IPS DF 6.9 (cell line): ENCODE results near the gene AIPL1.

Source experiments
- DNase-seq: peaks from one replicate; pipeline ENCODE4 v3.0.0-alpha.2; 2013; ENCODE audit warnings: low read depth, low spot score
- H3K27ac ChIP-seq: one replicate; pipeline ENCODE4 v1.5.1; 2013; ENCODE audit warnings: low read length, control low read depth
- H3K27me3 ChIP-seq: 2 replicates; pipeline ENCODE4 v1.6.1; 2013; ENCODE audit warnings: mild to moderate bottlenecking, low read length; ENCODE audit not compliant: control insufficient read depth, insufficient read depth
- H3K36me3 ChIP-seq: 2 replicates; pipeline ENCODE4 v1.6.1; 2013; ENCODE audit warnings: low read length; ENCODE audit not compliant: control insufficient read depth, insufficient read depth
- H3K4me1 ChIP-seq: 2 replicates; pipeline ENCODE4 v1.6.1; 2013; ENCODE audit warnings: low read length; ENCODE audit not compliant: control insufficient read depth, insufficient read depth
- H3K4me3 ChIP-seq: 2 replicates; pipeline ENCODE4 v1.5.1; 2013; ENCODE audit warnings: mild to moderate bottlenecking, low read length
- H3K9me3 ChIP-seq: 2 replicates; pipeline ENCODE4 v1.6.1; 2013; ENCODE audit warnings: low read length, inconsistent platforms; ENCODE audit not compliant: control insufficient read depth, insufficient read depth
- WGBS: extraction: QIAGEN DNeasy Blood & Tissue Kit; methylation state at CpG from one replicate; pipeline ENCODE4 v1.1.7; 2013; ENCODE audit warnings: mixed read lengths, missing lambda C conversion rate; ENCODE audit not compliant: insufficient read length, insufficient coverage; 5-methylcytosine and 5-hydroxymethylcytosine counted together

The AIPL1 gene

DNA sequence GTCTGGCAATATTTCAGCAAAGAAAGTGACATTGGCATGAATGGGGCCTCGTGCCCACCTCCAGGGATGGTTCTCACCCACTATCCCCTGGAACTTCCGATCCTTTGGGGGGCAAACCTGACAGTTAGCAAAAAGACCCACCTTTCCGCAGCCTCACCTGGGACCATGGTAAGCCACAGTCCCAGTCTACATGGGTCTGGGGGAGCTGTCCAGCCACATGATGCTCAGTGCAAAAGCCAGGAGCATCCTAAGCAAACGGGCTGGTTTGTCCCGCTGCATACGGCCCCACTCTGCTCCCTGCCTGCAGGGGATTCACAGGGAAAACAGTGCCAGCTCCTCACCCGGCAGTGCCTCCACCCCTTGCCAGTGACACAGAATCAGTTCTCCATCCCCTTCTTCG is 19.3 kb downstream of the AIPL1 start:
- DNase-seq = no peak
- no peaks in the 10 kb centered on the region for H3K27me3 ChIP-seq

DNA sequence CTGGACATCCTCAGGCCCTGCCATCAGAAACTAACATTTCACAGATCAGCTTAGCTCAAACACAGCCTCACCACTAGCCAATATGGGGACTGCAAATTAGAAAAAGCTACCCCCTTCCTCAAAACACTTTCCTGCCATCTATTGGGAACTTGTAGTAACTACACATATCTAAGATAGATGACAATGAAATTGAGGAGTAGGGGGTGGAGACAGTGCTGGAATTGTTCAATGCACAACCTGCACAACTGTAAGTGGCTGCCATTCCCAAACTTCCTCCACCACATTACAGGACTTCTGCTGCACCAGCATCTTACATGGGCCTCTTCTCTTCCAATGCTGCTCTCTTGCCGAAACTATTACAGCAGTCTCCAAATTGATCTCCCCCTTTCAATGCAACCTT is 21.9 kb downstream of the AIPL1 start:
- H3K27ac ChIP-seq = no peak overlapping the region
- H3K27me3 ChIP-seq = no peaks in the 10 kb centered on the region
- H3K4me3 ChIP-seq = no peak overlapping the region
- no CpG with 5 or more reads among the region's 1 CpG for WGBS
- H3K4me1 ChIP-seq = no peaks in the 10 kb centered on the region; the same call in 1 of the 2 replicates
- H3K36me3 ChIP-seq = no peaks in the 10 kb centered on the region
- DNase-seq = no peak
- H3K9me3 ChIP-seq = no peaks in the 10 kb centered on the region

More for the DNA sequence above, 19.3 kb downstream of the AIPL1 start:
- no peaks in the 10 kb centered on the region for H3K36me3 ChIP-seq
- no CpG with 5 or more reads among the region's 8 CpGs for WGBS
- H3K9me3 ChIP-seq = no peaks in the 10 kb centered on the region
- no peak overlapping the region for H3K27ac ChIP-seq
- H3K4me1 ChIP-seq = peaks cover 5% of the 10 kb centered on the region
- H3K4me3 ChIP-seq = no peak overlapping the region

DNA sequence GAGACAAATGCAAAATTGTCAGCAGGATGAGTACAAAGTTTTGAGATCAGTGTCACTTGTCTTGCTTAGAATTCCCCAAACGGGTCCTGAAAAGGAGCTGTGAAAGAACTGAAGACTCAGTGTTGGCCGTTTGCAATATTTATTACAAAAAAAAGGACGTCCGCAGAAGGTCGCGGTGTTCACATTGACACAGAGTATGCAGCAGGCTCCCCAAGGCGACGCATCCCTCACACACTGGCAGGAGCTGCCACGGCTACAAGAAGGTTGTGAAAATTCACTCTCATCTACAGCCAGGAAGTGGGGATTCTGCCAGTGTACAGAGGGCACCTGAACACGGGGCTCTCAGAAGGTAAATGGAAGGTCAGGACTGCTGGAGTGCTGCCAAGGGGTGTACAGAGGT is 26.2 kb downstream of the AIPL1 start:
- WGBS = no CpG with 5 or more reads among the region's 10 CpGs

GRCh38 chr17:6408276-6408675 is 26.6 kb downstream of the AIPL1 start:
- Histone ChIP-seq H3K9me3 (no peaks in the 10 kb centered on the region), H3K36me3 (no peaks in the 10 kb centered on the region), H3K4me1 (no peaks in the 10 kb centered on the region; the same call in 1 of the 2 replicates), H3K4me3 (no peak overlapping the region), H3K27me3 (no peaks in the 10 kb centered on the region), H3K27ac (no peak overlapping the region)
- WGBS = no CpG with 5 or more reads among the region's 6 CpGs
- no peak for DNase-seq

More for the DNA sequence above, 26.2 kb downstream of the AIPL1 start:
- no peak overlapping the region for H3K27ac ChIP-seq
- H3K36me3 ChIP-seq = no peaks in the 10 kb centered on the region
- no peak for DNase-seq
- H3K9me3 ChIP-seq = no peaks in the 10 kb centered on the region
- H3K4me3 ChIP-seq = no peak overlapping the region
- H3K27me3 ChIP-seq = no peaks in the 10 kb centered on the region
- no peaks in the 10 kb centered on the region; the same call in 1 of the 2 replicates for H3K4me1 ChIP-seq

- DNase-seq = no peak
- no peaks in the 10 kb centered on the region for H3K9me3 ChIP-seq
- WGBS = no CpG with 5 or more reads among the region's 6 CpGs
- no peak overlapping the region for H3K27ac ChIP-seq
- no peak overlapping the region for H3K4me3 ChIP-seq
- no peaks in the 10 kb centered on the region for H3K27me3 ChIP-seq
- no peaks in the 10 kb centered on the region for H3K4me1 ChIP-seq
- H3K36me3 ChIP-seq = no peaks in the 10 kb centered on the region
These were observed 32.7 kb downstream of the AIPL1 start for GRCh38 chr17:6402258-6402657.

DNA sequence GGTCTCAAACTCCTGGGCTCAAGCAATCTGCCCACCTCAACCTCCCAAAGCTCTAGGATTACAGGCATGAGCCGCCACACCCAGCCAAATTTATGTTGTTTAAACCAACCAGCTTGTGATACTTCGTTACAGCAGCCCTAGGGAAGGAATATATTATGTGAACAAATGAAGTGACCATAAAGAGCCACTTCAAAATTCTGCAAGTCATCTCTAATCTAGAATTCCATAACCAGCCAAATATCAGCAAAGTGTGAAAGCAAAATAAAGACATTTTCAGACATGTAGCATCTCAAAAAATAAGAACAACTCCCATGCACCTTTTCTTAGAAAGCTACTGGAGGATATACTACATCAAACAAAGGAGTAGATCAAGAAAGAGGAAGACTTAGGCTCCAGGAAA is 36.0 kb downstream of the AIPL1 start:
- Histone ChIP-seq H3K36me3 (no peaks in the 10 kb centered on the region), H3K27me3 (no peaks in the 10 kb centered on the region), H3K4me3 (no peak overlapping the region), H3K27ac (no peak overlapping the region), H3K9me3 (no peaks in the 10 kb centered on the region), H3K4me1 (peaks cover 2% of the 10 kb centered on the region; the same call in 1 of the 2 replicates)
- no CpG with 5 or more reads among the region's 2 CpGs for WGBS
- DNase-seq = no peak

DNA sequence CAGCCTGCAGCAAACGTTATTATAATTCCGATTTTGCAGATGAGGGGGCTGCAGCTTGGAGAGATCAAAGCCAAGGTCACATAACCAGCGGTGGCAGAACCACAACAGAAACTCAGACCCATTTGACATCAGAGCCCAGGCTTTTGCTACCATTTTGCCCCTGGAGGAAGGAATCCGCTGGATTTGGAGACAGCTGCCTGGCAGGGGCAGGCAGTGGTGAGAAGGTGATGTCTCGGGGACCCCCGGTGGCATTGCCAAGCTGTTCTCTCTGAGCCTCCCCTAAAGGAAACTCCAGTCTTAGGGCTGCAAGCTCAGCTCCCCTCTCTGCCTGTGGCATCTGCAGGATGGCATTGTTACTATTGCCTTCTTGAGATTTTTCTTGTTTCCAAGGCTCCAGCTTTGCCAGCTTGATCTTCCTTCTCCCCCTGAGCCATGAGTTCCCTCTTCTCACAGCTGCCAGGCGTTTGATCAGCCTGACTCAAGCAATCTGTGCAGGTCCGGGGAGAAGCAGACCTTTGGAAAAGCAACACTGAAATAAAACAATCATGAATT is 40.8 kb downstream of the AIPL1 start:
- no peak for DNase-seq
- no peaks in the 10 kb centered on the region for H3K27me3 ChIP-seq

DNA sequence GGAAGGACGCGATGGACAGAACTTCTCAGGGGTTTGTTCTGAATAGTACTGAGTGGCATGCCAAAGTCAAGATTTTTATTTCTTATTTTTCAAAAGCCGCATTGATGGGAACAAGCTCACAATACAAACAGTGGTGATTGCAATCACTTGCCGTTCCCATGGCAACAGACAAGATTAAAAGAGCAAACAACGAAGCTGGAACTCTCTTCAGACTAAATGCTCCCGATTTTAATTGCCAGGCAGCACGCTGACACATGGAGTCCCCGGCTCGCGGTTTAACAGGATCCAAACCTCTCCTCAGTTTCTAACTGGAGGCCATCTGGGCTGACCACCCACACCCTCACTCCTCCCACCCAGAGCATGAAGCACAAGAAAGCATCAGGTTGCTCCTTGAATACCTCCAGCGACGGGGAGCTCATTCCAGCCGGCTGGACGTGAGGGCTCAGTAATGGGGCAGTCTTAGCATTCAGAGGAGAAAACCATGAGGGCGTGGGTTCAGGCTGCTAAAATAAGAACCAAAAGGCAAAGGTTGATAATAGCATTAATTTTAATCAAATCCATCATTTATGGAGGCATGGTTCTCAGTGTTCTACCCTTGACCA is 41.5 kb downstream of the AIPL1 start:
- H3K27me3 ChIP-seq = no peaks in the 10 kb centered on the region
- DNase-seq = no peak
- H3K4me1 ChIP-seq = peaks cover 4% of the 10 kb centered on the region; the same call in 1 of the 2 replicates
- H3K27ac ChIP-seq = no peak overlapping the region
- WGBS = no CpG with 5 or more reads among the region's 15 CpGs
- H3K4me3 ChIP-seq = no peak overlapping the region
- no peaks in the 10 kb centered on the region for H3K9me3 ChIP-seq
- H3K36me3 ChIP-seq = no peaks in the 10 kb centered on the region

More for the DNA sequence above, 40.8 kb downstream of the AIPL1 start:
- WGBS = no CpG with 5 or more reads among the region's 8 CpGs
- Histone ChIP-seq H3K4me1 (peaks cover 4% of the 10 kb centered on the region; the same call in 1 of the 2 replicates), H3K4me3 (no peak overlapping the region), H3K9me3 (no peaks in the 10 kb centered on the region), H3K36me3 (no peaks in the 10 kb centered on the region), H3K27ac (no peak overlapping the region)

- WGBS = no CpG with 5 or more reads among the region's 13 CpGs
- DNase-seq = no peak
- H3K4me1 ChIP-seq = peaks cover 4% of the 10 kb centered on the region; the same call in 1 of the 2 replicates
- no peaks in the 10 kb centered on the region for H3K36me3 ChIP-seq
- H3K27ac ChIP-seq = no peak overlapping the region
- no peaks in the 10 kb centered on the region for H3K9me3 ChIP-seq
- no peak overlapping the region for H3K4me3 ChIP-seq
- H3K27me3 ChIP-seq = no peaks in the 10 kb centered on the region
These were observed 42.1 kb downstream of the AIPL1 start for GRCh38 chr17:6392609-6393350.

DNA sequence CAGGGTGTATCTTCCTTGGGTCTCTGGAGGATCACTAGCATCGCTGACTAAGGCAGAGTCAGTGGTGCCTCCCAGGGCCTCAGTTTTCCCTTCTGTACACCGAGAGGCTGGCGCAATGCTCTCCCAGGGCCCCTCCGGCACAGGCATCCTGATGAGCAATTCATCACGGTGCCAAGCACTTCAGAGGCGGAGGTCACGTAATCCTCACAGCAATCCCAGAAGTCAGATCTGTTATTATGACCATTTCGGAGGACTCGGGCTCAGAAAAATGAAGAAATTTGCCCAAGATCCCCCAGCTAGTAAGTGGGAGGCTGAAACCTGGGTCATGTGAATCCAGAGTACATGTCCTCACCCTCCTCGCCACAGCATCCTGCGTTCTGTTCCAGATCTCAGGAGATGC is 46.5 kb downstream of the AIPL1 start:
- H3K4me1 ChIP-seq = no peaks in the 10 kb centered on the region
- H3K4me3 ChIP-seq = no peak overlapping the region
- H3K27me3 ChIP-seq = no peaks in the 10 kb centered on the region
- H3K9me3 ChIP-seq = no peaks in the 10 kb centered on the region
- no peak for DNase-seq
- no CpG with 5 or more reads among the region's 11 CpGs for WGBS
- no peaks in the 10 kb centered on the region for H3K36me3 ChIP-seq
- H3K27ac ChIP-seq = no peak overlapping the region
